HCEC 1CT (cell line): ENCODE results near the gene NAT10.
"Not testable (repeated sequence)": the region's sequence is repeated elsewhere in the genome, so short reads cannot be mapped to it uniquely, and the experiment has no call there.

Experiments used
- DNase-seq: peaks from one replicate; pipeline ENCODE4 v3.0.0-alpha.2; 2017

NAT10 gene

DNA sequence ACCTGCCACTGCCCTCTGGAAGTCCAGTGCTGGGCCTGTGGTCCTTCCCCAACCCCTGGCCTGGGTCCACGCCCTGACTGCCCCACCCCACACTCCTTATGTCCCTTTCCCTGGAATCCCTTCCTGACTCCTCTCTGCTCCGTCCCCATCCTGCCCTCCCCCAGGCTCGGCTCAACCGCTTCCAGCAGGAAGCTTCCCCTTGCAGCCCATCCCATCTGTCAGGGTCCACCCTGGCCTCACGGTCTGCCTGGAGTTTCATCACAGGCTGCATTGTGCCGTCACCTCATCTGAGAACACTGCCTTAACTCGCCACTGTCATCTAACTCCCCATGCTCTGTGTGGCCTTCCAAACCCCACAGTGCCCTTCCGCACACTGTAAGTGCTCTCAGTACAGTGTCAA lies 64.3 kb downstream of the NAT10 start:
- no peak for DNase-seq

DNA sequence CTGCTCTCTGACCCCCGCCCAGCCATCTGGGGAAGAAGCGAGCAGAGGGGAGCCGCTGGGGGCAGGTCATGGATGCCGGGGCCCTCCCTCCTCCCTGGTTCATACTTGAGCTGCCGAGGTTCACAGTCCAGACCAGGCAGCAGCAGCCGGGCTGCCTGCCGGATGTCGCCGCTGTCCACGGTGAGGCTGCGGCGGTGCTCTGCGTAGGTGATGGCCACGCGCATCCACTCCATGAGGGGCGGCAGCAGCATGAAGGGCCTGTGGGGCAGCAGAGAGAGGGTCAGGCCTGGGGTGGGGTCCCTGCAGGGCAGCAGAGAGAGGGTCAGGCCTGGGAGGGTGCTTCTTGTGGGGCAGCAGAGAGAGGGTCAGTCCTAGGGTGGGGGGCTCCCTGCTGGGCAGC lies 67.6 kb downstream of the NAT10 start:
- no peak for DNase-seq

DNA sequence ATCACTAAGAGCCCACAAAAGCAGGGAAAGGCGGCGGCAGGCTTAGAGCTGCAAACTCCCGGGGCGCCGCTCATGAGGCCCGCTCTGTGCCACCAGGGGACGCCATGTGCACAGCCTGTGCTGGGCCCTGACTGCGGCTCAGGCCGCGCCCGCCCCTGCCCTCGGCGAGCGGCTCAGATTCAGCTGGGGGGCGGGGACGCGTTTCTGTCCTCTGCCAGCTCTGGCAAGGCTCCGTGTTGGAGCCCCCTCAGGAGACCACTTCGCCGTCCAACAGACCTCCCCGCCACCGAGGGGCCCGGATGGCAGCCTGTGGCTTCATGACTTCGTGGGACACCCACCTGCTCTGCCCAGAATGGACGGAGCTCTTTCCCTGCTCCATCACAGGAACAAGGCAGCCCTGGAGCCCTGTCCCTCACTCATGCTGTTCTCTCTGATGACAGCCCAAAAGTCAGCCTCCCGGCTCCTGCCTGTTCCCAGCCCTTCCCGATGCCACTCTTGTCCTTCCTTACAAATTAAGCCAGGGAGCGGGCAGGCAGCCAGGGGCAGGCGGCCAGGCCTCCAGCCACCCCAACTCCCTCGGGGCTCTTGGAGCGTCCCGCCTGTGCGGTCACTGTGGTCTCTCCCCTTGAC lies 69.1 kb downstream of the NAT10 start:
- peak; percentile 67 for DNase-seq

DNA sequence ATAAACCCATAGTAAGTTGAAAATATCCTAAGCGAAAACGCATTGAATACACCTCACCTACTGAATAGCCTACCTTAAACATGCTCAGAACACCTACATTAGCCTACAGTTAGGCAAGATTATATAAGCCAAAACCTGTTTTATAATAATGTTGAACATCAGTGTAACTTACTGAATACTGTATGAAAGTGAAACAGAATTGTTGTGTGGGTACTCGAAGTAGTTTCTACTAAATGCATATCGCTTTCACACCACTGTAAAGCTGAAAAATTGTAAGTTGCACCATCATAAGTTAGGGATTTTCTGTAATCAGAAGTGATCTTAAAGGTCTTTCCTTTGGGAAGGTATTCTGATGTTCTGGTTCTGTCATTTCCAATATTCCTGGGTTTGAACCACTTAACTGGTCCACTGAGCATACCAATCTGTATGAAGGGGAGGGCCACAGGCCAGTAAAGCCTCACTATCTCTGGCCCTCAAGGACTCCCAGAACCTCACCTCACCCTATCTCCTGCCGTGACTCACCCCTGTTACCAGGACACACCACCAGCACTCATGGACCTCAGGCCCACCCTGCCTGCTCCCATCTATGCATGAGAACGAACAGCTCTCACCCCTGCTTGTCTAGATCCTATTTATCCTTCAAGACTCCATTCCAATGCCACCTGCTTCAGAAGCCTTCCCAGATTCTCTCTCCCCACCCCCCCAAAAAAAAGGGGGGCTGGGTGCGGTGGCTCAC lies 70.0 kb downstream of the NAT10 start:
- DNase-seq, result no peak

DNA sequence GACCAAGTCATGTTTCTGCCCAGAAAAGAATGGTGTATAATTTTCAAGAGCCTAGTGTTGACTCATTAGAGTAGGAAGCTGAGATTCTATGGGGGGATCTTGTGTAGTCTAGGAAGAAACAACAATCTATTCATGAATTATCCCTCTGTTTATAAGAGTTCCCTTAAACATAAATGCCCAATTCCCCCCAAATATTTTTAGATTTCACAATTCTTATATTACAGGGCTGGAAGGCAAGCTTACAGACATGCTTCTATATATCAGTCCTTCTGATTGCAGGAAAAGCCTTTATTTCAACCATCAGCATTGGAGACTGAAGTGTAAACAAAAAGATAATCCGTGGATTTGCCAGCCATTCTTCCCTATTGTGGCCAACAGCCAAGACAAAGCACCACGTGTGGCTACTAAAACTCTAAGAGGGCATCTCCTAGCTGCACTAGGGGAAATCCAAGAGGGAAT lies 71.4 kb downstream of the NAT10 start:
- no peak for DNase-seq

DNA sequence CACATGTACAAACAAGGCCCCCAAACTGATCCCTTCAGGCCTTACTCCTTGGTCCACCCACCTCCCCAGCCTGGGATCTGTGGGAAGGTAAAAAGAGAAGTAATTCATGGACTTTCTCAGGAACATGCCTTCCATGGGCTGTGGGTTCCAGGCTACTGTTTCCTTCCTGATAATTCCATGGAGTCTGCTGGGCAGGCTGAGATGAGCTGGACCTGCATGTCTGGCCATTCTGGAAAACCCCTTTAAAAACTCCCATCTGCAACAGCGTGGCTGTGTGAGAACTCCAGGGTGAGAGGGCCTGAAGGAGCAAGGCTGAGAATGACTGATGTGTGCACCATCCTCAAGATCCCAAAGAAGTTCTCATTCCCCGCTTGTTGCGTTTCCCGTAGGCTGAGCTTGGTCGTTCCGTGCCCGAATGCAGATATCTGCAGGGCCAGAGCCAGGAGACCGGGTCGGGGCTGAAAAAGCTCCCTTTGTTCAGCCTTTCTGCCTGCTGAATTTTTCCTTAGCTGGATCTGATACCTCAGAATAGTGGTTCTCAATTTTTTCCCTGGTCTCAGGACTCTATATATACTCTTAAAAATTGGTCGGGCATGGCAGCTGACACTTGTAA lies 72.9 kb downstream of the NAT10 start:
- DNase-seq, result no peak

DNA sequence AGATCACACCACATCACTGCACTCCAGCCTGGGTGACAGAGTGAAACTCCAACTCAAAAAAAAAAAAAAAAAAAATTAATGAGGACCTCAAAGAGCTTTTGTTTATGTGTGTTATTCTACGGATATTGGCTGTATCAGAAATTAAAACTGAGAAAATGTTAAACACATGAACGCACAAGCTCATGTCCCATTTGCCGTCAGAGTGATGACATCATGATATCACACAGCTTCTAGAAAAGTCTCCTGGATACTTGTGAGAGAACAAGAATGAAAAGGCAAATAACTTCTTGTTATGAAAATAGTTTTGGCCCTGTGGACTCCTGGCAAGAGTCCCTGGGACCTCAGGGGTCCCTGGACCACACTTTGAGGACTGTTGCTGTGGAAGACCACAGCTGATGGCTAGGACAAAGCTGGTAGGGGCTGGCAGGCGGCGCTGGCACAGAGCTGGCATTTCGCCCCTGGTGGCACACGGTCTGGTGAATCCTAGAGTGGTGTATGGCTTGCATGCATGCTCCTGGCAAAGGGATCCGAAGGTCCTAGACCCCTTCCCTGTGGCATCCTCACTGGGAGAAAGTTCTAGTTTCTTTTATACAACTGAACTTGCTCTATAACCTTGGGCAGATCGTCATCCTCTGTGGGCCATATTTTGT lies 73.7 kb downstream of the NAT10 start:
- DNase-seq, result no peak

DNA sequence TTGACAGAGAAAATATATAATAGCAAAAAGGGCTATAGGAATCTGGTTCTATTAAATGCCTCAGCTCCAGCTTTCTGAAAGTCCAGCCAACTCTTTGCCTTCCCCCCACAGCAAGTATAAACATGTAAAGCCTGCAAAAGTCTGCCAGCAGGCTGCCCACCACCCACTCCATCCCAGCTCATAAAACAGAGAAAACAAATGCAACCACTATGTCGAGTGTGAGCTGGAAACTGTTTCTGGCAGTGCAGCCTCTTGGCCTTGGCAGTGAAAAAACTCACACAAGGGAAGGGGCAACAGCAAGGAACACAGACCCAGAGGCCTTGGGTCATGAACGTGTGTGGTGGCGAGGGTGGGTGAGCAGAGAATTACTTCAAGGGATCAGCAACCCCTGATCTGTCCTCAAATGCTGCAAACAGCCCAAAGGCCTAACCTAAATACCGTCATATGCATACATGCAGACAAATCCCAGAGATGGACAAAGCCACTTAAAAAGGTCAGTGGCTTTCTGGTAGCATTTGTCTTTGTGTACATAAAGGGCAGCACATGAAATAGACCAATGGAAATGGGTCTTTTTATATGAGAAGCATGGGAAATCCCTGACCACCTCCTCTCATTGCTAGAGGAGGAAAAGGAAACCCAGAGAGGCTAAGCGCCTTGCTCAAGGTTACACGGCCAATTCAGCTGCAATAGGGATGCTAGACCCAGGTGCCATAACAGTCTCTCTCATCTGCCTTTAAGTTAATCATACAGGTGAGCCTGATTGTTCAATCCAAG lies 74.8 kb downstream of the NAT10 start:
- no peak for DNase-seq

DNA sequence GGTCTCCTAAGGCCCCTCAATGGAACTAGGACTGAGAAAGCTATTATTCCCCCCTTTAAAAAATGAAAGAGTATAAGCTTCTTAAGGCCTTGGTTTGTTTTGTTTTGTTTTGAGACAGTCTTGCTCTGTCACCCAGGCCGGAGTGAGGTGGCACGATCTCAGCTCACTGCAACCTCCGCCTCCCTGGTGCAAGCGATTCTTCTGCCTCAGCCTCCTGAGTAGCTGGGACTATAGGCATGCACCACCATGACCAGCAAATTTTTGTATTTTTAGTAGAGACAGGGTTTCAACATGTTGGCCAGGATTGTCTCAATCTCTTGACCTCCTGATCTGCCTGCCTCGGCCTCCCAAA lies 75.4 kb downstream of the NAT10 start:
- not testable (repeated sequence) for DNase-seq

DNA sequence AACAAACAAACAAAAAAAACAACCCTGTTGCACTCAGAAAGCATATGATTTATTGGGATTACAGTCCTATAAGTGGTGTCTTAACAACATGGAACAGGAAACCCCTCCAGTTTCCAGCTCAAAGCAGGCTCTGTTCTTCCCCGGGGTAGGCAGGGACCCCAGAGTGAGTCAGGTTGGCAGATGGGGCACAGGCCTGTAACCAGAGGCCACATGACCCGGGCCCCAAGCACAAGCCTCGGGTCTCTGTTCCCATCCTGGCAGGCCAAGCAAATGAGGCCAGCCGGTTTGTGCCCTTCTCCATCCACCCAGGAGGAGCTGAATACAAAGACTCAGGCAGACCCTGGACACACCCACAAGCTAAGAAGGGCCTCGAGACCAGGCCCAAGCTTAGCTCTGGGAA lies 75.8 kb downstream of the NAT10 start:
- DNase-seq, result no peak

DNA sequence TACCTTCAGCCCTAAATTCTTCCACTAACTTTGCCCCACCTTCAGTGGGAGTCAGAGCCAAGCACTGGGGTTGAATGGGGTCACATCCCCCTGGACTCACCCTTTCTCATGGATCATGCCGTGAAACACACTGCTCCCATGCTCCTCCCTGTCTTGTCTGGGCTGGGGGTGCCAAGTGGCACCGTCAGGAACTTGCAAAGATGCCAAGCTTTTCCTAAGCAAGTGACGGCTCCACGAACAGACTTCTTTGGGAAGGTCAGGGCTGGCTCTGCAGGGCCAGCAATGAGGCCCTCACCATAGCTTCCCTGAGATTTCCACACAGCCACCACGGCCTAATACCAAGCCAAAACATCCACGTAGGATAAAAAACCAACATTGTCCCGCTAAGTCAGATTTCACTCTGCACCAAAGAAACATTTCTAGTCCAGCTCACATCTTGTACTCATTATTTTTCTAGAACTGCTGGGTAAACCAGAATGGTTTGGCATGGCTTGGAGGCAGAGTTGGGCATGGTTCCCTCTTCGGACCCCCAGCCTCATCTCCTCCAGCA lies 76.5 kb downstream of the NAT10 start:
- no peak for DNase-seq

DNA sequence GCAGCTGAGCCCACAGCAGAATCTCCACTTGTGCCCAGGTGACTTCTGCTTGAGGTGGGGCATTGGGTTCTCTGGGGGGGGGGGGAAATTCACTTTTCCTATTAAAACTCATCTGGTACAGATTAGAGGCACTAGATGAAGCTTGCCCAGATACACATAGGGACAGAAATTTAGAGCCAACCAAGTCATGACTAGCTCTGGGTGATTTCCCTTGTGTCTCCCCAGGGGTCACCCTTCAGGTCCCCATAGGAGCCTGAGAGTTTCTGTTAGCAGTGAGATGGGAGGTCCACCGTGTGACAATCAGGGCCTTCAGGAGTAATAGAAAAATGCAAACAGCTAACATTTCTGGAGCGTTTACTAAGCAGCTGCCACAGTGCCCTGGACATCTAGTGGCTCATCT lies 77.0 kb downstream of the NAT10 start:
- no peak for DNase-seq

DNA sequence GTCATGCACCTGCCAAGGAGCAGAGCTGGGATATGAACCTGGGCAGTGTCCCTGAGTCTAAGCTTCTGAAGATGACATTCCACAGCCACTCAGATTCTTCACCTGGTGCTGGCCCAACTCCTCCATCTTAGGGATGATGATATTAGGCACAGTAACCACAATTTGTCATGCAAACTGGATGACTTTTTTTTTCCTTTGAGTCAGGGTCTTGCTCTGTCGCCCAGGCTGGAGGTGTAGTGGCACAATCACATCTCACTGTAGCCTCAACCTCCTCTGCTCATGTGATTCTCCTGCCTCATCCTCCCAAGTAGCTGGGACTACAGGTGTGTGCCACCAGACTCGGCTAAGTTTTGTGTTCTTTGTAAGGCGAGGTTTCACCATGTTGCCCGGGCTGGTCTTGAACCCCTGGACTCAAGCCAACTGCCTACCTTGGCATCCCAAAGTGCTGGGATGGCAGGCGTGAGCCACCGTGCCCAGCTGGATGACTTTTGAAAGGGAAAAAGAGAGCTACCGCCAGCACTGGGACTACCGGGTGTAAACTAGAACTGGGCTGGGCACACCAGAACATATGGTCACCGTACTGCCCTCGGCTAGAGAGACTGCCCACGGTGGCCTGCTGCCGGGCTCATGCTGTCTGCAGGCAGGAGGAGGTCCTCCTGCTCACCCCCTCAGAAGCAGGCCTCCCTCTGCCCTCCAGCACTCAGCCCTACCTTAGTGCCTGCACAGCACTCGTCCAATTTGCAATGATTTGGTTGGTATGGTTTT lies 77.7 kb downstream of the NAT10 start:
- DNase-seq, result no peak

DNA sequence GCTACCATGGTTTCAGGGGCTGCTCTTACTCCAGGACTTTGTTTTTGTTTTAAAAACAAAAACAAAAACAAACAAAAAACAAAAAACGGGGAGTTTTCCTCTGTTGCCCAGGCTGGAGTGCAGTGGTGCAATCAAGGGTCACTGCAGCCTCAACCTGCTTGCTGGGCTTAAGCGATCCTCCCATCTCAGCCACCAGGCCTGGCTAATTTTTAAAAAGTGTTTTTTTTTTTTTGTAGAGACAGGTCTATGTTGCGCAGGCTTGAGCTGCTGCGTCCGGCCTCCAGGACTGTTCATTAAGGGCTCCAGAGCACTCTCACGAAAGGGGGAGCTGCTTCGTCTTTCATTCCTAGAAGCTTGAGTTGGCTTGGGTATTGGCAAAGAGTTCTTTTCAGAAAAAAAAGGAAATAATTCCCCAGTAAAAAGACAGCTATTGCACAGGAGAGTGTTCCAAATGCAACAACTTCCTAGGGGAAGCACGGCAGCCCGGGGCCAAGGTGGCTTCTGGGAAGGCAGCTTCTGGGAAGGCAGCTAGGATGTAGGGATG lies 78.5 kb downstream of the NAT10 start:
- no peak for DNase-seq

DNA sequence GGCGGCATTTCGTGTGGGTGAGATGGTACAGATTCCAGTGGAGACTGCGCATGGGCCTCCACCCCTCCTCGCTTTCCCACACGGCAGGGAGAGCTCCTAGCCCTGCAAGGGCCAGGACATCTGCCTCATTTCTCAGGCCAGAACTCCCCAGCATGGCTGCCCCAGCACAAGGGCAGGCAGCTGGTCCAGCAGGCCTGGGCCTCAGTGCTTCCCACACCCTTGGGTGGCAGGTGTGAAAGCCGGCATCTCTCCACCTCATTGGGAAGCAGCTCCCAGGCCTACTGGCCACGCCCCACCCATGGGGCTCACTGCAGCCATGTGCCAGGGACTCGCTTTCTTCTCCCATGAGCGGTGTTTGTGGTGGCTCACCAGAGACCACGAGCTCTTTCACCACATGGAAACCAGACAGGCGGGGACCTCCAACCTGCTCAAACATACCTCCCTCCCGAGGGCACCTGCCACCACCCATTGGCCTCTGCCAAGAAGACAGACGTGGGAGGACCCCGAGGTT lies 79.1 kb downstream of the NAT10 start:
- DNase-seq, result no peak

DNA sequence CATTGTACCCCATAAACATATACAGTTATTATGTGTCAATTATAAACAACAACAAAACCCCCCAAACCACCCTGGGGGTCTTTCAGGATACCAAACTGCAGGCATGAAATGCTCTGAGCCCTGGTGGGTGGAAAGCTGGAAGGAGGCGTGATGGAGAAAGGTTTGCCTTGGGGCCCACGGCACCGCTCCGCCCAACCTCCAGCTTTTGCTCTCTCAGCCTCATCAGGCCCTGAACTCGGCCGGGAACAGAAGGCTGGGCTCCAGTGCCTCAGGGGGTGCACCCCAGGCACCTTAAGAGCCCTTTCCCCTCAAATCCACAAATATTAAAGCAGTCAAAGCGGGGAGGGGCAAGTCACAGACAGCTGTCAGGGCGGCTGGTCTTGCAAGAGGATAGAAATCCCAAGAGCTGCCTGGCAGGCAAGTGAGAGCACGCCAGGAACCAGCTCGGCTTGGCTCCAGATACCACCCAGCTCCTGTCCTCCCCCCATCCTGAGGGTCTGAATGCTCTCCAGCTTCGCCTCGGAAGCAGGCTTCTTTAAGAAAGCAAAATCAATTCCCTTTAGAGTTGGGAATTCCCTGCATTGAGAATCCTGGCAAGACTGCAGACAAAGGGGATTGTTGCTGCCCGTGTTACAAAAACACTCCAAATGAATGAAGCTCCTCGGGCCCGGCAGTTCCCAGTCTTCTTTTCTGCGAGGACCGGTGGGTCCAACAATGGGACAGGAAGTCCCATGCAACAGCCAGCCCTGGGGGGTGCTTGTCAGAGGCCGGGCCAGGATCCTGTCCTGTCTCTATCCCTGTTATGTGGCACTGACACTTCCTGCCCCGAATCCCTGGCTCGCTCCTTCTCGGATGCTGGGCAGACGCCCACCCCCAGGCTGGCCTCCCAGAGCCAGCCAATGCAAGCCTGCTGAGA lies 80.8 kb downstream of the NAT10 start:
- no peak for DNase-seq

DNA sequence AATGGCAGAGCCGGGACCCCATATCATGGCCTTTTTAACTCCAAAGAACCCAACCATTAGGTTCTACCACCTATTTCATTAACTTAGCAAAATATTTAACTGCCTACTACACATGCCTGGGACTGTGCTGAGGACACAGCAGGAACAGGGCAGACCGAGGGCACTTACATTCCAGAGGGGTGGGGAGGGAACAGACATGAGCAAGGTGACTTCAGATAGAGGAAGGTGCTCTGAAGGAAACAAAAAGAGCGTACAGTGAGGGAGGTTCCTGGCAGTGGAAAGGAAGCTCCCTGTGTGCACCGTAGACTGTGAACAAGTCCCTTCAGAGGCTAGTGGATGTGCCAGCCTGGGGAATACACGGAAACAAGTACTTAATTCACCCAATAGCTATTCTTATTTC lies 82.8 kb downstream of the NAT10 start:
- DNase-seq, result no peak

DNA sequence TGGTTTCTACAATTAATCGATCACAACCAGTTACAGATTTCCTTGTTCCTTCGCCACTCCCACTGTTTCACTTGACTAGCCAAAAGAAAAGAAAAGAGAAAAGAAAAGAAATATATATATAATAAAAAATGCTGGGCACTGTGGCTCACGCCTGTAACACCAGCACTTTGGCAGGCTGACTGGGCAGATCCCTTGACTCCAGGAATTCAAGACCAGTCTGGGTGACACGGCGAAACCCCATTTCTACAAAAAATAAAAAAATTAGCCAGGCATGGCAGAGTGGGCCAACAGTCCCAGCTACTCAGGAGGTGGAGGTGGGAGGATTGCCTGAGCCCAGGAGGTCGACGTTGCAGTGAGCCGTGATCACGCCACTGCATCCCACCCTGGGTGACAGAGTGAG lies 83.8 kb downstream of the NAT10 start:
- DNase-seq, result no peak

DNA sequence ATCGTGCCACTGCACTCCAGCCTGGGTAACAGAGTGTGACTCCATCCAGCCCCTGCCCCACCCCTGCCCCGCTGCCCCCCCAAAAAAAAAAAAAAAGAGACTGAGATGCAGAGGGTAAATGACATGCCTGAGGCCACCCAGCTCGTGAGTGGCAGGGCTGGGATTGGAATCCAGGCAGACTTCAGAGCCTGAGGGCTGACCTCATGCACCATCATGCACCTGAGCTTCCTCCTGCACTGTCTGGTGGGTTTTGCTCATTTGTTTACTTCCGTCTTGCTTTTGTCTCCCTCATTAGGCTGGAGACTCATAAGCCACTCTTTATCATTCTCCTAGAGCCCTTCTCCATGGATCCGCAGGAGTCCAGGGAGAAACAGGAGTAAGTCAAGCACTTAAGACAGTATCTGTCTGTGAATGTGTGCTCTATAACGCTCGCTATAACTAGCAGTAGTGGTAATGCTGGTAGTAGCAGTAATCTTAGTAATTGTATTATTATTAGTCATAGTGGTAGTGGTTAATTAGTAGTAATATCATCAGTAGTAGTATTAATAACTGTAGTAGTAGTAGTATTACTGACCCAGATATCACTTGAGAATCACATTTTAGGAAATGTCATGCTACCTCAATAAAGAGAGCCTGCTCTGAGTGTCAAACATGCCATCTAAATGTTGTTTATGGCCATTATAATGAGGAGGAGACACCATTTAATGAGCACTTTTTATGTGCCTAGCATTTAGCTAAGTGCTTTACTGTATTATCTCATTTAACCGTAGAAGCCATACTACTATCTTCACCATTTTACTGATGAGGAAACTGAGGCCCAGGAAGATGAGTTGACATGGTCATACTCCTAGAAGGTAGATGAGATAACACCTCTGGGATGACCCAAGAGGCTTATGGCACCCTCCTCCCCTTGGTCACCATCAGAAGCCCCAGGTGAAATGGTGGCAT lies 85.0 kb downstream of the NAT10 start:
- DNase-seq, result no peak
